IPS DF 19.7 (cell line): Measurements from ENCODE around the gene NT5C1A.

ENCODE experiments used
- DNase-seq: peaks from one replicate; pipeline ENCODE4 v3.0.0-alpha.2; 2013; ENCODE audit warnings: low read depth, low spot score

The NT5C1A gene

GRCh38 chr1:39671793-39672550 is at the start of gene NT5C1A:
NT5C1A (minus strand) TSS chr1:39672107; CDS start chr1:39672038, 69 bp downstream.
- no peak for DNase-seq

DNA sequence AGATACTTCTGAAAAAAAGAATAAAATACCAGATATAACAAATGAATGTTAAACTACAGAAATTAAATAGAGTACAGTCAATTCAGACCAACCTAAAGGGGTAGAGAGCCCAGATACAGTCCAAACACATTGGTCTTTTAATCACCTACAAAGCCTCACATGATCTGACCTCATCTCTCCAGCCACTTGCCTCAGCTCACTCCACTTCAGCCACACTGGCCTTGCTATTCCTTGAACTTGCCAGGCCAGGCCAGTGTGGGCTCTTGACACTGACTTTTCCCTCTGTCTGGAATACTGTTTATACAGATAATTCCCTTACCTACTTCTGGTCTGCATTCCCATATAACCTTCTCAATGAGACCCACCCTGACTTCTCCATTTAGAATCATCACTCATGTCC is 49.8 kb upstream of the NT5C1A start:
- DNase-seq = no peak

DNA sequence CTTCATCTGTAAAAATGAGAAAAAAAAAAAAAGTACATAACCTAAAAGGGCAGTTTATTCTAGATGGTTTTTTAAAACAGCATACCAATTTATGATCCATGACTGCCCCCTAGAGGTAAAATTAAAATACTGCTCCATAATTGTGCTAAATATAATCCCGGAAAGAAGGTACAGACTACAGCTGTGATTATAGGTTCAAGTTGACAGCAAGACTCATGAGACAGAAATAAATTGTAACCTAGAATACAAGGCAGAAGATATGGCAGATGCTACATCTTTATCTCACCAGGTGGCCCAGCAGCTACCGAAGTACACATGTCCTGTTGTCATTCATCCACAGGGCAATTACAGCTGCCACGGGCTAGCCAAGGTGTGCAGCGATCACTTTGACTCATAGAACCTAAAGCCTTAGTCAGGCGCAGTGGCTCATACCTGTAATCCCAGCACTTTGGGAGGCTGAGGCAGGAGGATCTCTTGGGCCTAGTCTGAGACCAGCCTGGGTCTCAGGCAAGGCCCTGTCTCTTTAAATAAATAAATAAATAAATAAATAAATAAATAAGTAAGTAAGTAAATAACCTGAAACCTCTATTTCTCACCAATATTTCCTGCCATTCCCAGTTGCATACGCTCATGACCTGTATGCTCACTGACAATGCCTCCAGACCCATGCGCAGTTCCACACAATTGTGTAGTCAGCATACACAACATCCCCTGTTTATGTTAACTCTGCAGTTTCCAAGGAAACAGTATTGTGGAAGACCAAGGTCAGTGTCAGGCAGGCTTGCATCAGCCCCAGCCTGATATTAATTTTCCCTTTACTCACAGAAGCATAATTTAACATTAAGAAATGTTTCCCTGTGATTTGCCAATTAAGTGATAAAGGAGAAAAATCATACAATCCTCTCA is 48.4 kb upstream of the NT5C1A start:
- no peak for DNase-seq

- no peak for DNase-seq
Observed at GRCh38 chr1:39717809-39718208, 45.9 kb upstream of the NT5C1A start.

DNA sequence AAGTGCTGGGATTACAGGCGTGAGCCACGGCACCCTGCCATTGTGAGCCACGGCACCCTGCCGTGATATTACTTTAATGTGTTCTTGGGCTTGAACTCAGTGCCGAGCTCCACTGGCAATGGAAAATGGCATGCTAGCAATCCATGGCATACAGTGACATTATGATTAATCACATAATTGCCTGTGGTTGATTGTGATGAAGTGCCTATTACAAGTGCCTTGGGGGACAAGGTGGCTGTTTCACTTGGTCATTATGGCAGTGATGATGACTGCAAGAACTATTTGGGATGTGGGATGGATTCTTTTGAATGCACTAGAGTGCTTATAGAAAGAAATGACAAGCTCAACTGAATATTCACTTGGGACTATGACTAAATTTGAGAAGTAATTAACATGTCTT is 41.6 kb upstream of the NT5C1A start:
- no peak for DNase-seq

DNA sequence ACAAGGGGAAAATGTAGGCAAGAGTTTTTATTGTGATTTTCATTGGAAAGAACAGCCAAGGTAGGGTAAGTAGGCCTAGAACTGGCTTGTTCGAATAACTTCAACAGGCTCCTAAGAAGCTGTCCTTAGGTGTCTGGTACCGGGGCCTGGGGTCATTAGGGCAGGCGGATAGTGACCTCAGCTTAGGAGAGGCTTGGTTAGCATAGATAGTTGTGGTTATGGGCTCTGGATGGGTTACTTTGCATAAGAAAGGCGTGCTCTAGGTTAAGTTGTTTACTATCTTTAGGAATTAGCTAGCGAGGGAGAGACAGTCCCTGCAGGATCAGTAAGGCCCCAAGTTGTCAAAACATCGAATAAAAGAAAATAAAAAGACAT is 40.0 kb upstream of the NT5C1A start:
- peak; percentile 59 for DNase-seq

DNA sequence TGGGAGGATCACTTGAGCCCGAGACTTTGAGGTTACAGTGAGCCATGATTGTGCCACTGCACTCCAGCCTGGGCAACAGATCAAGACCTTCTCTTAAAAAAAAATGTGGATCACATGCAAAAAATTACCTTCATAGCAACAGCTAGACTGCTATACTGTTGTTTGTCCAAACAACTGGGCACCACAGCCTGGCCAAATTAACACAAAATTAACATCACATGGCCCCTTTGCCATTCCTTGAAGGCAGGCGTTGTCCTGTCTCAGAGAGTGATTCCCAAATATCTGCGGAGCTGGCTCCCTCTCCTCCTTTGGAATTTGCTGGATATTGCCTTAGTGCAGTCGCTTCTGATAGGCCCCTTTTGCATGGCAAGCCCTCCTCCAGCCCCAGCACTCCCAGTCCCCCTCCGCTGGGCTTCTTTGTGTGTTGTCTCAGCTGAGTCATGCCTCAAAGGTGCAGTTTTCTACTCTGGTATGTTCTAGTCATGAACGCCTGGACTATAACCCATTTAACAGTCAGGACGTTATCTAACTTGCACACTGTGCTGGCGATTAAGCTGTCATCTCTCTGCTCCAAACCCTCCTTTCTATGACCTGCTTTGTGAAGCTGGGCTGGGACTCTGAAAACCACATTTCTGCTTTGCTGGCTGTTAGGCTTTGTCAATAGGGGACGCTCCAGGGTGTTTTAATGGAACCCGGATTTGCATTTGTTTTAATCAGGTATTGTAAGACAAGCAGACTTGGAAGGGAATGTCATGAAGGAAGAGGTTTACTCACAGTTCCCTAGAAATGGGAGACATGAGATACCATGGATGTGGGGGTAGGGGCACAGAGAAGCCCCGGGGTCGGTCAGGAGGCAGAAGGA is 39.4 kb upstream of the NT5C1A start:
- no peak for DNase-seq

DNA sequence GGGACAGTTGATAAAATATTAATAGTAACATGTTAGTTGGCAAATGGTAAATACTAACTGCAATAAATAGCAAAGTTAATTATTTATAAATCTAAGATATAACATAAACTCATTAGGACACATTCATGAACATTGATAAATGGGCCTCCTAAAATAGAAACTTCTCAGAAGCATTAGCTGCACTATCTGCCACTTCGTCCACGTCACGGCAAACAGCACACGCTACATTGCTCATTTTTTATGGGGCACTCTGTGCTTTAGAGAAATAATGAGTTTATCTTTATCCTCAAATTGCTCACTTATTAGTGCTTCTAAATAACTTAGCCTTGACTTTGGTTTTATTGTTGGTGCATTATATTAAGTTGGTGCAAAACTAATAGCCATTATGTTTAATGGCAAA is 35.6 kb upstream of the NT5C1A start:
- no peak for DNase-seq

DNA sequence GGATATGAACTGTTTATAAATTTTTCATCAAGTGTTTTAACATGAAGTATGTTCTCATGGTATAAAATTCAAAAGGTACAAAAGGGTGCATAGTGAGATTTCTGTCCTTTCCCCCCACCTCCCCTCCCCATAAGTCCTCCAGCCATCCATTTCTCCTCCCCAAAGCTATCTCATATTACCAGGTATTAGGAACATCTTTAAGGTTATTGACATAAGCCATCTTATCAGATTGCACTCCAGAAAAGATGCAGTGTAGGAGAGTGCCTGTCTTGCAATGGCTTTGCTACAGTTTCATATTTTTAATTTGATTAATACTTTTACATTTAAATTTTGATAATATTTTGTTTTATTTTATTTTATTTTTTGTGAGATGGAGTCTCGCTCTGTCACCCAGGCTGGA is 32.9 kb upstream of the NT5C1A start:
- DNase-seq = no peak

DNA sequence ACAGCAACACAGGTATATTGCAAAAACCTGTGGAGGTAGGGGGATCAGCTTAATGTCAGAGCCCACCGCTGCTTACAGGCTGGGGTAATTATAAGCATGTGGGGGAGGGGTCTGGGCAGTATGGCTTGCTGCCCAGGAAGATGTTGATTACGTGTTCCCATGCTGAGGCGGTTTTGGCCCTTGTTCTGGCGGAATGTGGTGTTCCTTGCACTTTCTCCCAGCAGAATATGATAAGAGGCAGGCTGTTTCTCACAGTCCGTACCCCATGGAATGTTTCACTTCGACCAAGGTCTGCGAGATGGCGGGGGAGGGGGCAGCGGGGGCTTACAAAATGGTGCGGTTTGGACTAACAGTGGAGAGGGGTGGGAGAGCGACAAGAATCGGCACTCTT is 29.1 kb upstream of the NT5C1A start:
- DNase-seq = no peak

GRCh38 chr1:39700348-39700747 is 28.4 kb upstream of the NT5C1A start:
- no peak for DNase-seq

DNA sequence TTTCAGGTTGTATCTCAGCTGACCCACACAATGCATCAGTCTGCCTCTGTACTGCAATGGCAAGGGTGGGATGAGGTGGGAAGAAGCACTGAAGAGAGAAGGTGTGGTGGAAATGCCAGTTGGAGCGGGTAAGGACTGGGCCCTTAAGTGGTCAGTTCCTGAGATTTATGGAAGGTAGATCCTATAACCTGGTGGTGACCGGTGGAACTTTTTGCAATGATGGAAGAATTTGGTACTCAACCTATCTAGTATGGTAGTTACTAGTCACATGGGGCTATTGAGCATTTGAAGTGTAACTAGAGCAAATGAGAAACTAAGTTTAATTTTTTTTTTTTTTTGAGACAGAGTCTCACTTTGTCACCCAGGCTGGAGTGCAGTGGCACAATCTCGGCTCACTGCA is 27.5 kb upstream of the NT5C1A start:
- no peak for DNase-seq

- DNase-seq = no peak
Observed at GRCh38 chr1:39698568-39698967, 26.7 kb upstream of the NT5C1A start.

DNA sequence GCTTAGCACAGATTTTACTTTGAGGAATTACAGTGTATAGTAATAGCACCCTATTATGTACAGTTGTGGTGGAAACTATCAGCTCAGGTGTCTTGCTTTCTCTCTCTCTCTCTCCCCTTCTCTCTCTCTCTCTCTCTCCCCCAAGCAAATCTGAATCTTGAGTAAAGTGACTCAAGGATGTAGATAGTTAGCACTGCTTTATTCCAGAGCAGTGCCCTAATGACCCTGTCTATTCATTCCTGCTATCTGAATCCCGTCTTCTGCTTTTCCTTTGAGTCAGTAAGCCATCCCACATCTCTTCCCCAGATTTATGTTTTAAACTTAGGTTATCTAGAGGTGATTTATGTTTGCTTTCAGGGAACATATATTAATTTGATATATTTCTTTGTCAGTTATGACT is 24.5 kb upstream of the NT5C1A start:
- no peak for DNase-seq

DNA sequence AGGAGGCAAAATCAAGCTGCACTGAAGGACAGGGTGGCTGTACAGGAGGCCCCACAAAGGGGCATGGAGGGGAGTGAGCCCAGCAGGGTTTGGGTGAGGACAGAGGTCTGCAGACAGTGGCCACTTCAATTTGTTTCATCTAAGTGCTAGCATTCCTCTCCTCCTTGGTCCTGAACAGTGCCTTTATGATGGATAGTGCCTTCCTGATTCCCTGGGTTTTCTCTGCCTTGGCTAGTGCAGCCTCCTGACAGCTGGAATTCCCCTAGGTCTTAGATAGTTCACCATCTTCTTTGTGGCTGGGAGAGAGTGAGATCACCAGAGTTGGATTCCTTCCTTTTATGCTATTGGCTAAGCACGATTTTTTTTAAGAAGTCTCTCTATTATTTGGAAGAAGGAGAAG is 23.1 kb upstream of the NT5C1A start:
- no peak for DNase-seq

GRCh38 chr1:39694026-39694425 is 22.1 kb upstream of the NT5C1A start:
- no peak for DNase-seq

DNA sequence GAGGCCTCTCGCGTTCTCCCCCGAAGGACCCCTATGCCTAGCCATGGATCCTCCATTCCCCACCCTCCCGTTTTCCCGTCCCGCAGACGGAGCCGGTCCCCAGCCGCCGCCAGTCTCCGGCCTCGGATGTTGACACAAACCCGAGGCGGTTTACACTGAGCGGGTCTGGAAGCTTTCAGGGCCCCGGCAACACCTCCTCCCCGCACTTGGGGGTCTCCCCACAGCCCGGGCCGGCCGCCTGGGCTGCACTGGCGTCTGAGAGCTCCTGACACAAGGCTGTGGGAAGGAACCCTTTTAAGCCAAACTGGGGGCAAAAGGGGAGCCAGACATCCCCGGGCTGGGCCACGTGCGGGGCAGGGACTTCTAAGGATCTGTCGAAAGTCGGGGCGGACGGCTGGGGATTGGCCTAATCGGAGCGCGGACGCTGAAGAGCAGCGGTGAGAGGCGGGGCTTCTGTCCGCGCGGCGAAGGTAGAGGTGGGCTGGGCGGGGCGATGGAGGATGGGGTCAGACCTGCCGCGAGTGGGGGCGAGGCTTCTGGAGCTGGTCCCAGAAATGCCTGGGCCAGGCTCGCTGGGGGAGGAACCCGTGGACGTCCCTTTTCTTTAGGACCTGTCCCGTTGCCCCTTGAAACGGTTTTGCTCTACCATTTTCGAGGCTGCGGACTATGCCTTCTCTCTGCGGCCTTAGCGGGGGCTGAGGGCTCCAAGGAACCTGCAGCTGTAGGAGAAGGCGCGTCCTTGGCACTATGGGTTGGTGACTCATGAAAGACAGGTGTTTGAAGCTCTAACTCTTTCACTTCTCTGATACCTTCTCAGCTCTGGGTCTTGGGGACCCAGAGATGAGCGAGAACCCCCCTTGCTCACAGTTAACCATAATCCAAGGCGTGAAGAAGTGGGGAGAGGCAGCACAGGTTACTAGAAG is 20.5 kb upstream of the NT5C1A start:
- DNase-seq = no peak

DNA sequence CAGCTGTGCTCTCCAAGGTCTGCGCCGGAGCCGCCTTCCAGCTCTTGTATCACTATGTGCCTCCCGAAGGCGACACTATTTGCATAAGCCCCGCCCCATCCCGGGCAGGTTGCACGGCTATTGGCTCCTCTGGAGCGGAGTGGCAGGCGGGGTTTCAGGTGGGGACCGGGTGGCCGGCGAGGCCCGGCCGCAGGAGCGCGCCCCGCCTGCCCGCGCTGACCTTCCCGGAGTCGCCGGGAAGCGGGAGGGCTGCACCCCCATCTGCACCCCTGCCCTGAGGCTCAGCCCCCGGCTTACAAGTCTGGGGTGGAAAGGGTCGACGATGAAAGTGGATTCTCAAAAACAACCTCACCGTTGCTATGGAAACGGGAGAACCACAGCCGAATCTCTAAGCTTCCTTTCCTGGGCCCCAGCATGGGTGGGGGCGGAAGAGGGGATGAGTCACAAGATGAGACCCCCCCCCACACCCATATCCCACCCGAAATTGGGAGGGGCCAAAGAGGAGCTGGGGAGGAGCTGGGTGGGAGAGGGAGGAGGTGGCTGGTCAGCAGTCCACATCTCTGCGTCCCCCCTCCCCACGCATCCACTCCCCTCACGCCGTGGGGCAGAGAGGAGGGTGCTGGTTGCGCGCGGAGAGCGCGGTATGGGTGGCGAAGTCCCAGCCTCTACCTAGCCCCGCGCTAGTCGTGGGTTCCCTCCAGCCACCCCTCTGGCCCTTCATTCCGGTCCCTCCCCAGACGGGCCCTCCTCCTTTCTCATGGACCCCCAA is 19.7 kb upstream of the NT5C1A start, which contains the start of gene HPCAL4:
Gene HPCAL4, minus strand, starts transcription at position 51 of the 769 bp plus-strand sequence. CDS start 6,830 bp downstream, outside the sequence.
- DNase-seq = peak; percentile 83

- no peak for DNase-seq
Observed at GRCh38 chr1:39690794-39691382, 19.0 kb upstream of the NT5C1A start.

DNA sequence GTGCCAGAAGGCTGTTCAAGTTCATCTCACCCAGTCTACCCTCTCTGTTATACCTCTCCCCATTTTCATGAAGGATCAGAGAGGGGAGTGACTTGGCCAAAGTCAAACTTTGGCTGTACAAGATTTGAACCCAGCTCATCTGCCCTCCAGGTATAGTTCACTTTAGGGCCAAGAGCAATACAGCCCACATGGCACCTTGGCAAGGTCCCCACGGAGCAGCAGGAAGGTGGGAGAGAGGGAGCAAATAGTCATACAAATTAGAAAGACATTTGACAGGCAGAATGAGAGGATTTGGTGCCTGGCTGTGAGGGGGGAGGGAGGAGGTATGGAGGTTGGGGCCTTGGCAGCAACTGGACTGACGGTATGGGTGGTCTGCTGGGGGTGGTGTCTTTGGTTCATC is 18.3 kb upstream of the NT5C1A start:
- no peak for DNase-seq
